Measurements from ENCODE around the gene SELENON. TPM values are rescaled to one million over a fixed set of nuclear protein-coding genes. Genes with fewer than 3 reads are reported as not detected.

The SELENON gene
- polyA plus RNA-seq, 1 experiment, result 39.9 TPM

DNA sequence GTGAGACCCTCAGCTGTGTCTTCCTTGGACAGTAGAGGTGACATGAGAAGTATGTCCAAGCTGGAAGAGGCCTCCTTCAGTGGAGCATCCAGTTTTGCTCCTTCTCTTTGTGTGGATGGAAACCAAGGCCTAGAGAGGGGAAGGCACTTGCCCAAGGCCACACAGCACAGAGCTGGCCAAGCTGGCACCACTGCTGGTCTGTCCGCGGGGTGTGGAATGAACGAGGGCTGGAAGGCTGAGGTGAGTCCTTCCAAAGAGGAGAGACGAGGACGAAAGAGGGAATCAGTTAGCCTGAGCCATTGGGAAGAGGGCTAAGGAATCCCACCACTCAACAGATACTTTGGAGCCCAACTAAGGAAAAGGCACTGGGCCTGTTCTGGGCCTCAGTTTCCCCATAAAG, 27.8 kb upstream of the SELENON start:
- Histone ChIP-seq H3K36me3 (ENCODE audit: control insufficient read depth, insufficient read depth, low read length) (no peaks in the 10 kb centered on the region), H3K27me3 (ENCODE audit: control insufficient read depth, insufficient read depth, low read length) (no peaks in the 10 kb centered on the region; the same call in 1 of the 2 replicates), H3K4me3 (ENCODE audit: low read depth, low read length) (no peak overlapping the region)
- ChIA-PET CTCF (no interaction called here), POLR2A (no interaction called here)
- no peak for DNase-seq (ENCODE audit: low read depth)
- TF ChIP-seq, protein P1, sequence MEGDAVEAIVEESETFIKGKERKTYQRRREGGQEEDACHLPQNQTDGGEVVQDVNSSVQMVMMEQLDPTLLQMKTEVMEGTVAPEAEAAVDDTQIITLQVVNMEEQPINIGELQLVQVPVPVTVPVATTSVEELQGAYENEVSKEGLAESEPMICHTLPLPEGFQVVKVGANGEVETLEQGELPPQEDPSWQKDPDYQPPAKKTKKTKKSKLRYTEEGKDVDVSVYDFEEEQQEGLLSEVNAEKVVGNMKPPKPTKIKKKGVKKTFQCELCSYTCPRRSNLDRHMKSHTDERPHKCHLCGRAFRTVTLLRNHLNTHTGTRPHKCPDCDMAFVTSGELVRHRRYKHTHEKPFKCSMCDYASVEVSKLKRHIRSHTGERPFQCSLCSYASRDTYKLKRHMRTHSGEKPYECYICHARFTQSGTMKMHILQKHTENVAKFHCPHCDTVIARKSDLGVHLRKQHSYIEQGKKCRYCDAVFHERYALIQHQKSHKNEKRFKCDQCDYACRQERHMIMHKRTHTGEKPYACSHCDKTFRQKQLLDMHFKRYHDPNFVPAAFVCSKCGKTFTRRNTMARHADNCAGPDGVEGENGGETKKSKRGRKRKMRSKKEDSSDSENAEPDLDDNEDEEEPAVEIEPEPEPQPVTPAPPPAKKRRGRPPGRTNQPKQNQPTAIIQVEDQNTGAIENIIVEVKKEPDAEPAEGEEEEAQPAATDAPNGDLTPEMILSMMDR (IDR thresholded peaks at IDR 0.05; ENCODE audit: insufficient read depth, low read depth, low read length), result no peak

DNA sequence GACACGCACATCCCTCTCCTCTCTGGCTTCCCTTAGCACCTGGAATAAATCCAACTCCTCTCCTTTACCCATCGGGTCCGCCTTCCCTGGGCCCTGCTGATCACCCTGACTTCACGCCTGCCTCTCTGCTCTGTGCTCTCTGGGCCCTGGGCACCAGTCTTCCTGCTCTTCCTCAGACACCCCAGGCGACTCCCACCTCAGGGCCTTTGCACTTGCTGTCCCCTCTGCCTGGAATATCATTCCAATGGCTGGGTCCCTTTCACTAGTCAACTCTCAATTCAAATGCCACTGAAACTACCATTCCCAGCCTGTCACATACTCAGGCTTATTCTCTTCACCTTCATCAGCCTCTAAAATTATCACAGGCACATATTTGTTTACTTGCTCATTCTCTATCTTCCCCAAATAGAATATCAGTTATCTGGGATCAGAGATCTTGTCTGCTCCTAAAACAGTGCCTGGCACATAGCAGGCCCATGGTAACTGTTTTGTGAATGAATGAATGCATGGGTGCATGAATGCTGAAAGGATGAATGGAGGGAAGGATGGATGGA, 27.2 kb upstream of the SELENON start:
- TF ChIP-seq, protein P1 (IDR thresholded peaks at IDR 0.05; ENCODE audit: insufficient read depth, low read depth, low read length), result no peak
- Histone ChIP-seq H3K36me3 (ENCODE audit: control insufficient read depth, insufficient read depth, low read length) (no peaks in the 10 kb centered on the region), H3K4me3 (ENCODE audit: low read depth, low read length) (no peak overlapping the region), H3K27me3 (ENCODE audit: control insufficient read depth, insufficient read depth, low read length) (no peaks in the 10 kb centered on the region; the same call in 1 of the 2 replicates)
- CTCF ChIA-PET, result interaction anchor here (0.9 to 1.7 kb wide), 2 partner anchors 10 to 25 kb away, joined by 3 to 7 read pairs; no protein-coding TSS in a partner anchor
- DNase-seq (ENCODE audit: low read depth), result no peak
- POLR2A ChIA-PET, result no interaction called here

DNA sequence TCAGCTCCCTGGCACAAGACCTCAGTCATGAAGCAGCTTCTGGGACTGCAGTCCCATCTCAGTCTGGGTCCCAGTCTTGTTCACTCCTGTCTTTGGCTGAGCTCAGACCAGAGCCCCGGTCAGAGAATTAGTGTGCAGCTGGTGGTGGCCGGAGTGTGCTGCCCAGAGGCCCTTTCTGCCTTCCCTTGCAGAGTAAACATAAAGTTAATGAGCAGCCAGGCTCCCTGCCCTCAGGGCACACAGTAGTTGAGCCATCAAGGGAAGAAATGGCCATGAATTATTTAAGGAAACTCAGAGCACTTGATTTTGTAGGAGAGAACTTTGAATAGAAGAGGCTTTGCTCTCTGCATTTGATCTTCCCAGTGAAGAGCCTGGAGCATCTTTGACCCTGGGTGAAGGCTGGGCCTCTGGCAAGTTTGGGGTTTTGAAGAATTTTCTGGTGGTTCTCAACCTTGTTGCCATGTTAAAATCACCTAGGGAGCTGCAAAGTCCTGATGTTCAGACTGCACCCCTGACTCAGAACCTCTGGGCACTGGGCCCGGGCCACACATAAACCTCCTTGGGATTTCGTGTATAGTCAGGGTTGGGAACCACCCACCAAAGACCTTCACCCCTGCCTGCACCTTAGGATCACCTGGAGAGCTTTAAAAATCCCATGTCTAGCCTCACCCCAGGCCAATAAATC, 26.4 kb upstream of the SELENON start:
- H3K36me3 ChIP-seq (ENCODE audit: control insufficient read depth, insufficient read depth, low read length), result no peaks in the 10 kb centered on the region
- H3K4me3 ChIP-seq (ENCODE audit: low read depth, low read length), result no peak overlapping the region
- TF ChIP-seq, protein P1 (IDR thresholded peaks at IDR 0.05; ENCODE audit: insufficient read depth, low read depth, low read length), result no peak
- ChIA-PET CTCF (interaction anchor here (0.6 to 1.7 kb wide), 6 partner anchors 9 to 165 kb away, joined by 3 to 7 read pairs (median 4); no protein-coding TSS in a partner anchor), POLR2A (no interaction called here)
- no peak for DNase-seq (ENCODE audit: low read depth)
- no peaks in the 10 kb centered on the region; the same call in 1 of the 2 replicates for H3K27me3 ChIP-seq (ENCODE audit: control insufficient read depth, insufficient read depth, low read length)

DNA sequence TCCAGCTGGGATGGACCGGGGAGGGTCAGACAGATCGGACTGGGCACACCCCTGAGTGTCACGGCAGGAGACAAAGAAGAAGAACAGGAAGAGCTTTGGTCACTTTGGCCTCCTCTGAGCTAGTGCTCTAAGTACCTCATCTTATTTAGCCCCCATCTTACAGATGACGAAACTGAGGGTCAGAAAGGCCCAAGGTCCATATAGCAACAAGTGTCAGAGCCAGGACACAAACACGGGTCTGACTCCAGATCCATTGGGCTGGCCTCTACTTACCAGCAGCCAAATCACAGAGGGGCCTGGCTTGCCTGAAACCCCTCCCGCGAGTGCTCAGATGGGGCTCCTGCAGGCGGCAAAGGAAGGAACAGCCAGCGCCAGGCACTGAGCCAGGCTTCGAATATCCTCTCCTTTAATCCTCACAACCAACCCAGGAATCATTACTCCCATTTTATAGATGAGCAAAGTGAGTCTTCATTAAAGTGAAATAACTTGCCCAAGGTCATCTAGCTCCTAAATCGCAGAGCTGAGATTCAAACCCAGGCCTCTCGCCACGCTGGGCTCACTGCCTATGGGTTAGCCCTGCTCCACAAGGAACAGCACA, 25.7 kb upstream of the SELENON start:
- TF ChIP-seq, protein P1 (IDR thresholded peaks at IDR 0.05; ENCODE audit: insufficient read depth, low read depth, low read length), result no peak
- CTCF ChIA-PET, result interaction anchor here (0.6 to 1.7 kb wide), 6 partner anchors 13 to 258 kb away, joined by 3 to 7 read pairs (median 4); no protein-coding TSS in a partner anchor
- no peaks in the 10 kb centered on the region; the same call in 1 of the 2 replicates for H3K27me3 ChIP-seq (ENCODE audit: control insufficient read depth, insufficient read depth, low read length)
- H3K4me3 ChIP-seq (ENCODE audit: low read depth, low read length), result no peak overlapping the region
- POLR2A ChIA-PET, result no interaction called here
- no peak for DNase-seq (ENCODE audit: low read depth)
- H3K36me3 ChIP-seq (ENCODE audit: control insufficient read depth, insufficient read depth, low read length), result no peaks in the 10 kb centered on the region
